Stimulated activated CD8-positive, alpha-beta memory T cell treated with anti-CD3 and anti-CD28 coated beads, Interleukin-4, amount 100 ng/mL, for 4 hours (primary cell): ENCODE measurements around the gene SPOCK1.
"Not testable (repeated sequence)": the region's sequence is repeated elsewhere in the genome, so short reads cannot be mapped to it uniquely, and the experiment has no call there.

Experiments
- DNase-seq, 2 donors: peaks; one replicate each; pipeline ENCODE4 v3.0.0-alpha.2; 2020; ENCODE audit warnings: low read depth in 2 of 2, low spot score in 1 of 2

The SPOCK1 gene

DNA sequence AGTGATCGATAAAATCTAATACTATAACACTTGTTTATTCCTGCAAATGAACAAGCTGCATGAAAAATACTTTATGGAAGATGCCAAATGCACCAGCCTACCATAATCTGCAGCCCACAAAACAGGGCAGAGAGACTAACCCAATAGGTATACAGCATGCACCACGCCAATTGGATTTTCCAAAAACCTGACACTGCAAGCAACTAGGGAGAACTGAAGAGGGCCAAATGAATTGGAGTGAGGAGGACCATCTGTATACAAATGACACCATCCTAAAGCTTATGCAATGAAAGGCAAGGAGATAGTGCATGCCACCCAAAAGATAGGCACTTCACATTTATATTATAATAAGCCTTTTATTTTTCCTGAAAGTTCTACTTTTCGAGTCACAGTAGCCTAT, 100.4 kb downstream of the SPOCK1 start:
- no peak for DNase-seq

DNA sequence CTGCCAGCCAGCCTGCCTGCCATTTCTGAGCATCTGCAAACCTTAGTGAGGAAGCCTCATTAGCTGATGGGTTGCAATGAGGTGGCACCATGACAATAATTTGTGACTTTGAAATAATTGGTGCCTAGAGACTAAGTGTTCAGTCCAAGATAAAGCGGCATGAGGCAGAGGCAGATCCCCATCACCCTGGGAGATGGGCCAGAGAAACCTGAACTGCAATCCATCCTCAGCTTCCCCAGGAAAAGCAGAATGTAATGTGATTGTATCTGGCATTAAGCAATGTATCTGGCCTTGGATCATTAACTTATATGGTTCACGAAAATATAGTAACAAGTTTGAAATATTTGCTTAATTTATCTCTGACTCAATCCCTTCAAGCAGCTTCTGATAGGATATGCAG, 101.0 kb downstream of the SPOCK1 start:
- DNase-seq = no peak

GRCh38 chr5:137395011-137395755, 103.9 kb downstream of the SPOCK1 start:
- DNase-seq = no peak

DNA sequence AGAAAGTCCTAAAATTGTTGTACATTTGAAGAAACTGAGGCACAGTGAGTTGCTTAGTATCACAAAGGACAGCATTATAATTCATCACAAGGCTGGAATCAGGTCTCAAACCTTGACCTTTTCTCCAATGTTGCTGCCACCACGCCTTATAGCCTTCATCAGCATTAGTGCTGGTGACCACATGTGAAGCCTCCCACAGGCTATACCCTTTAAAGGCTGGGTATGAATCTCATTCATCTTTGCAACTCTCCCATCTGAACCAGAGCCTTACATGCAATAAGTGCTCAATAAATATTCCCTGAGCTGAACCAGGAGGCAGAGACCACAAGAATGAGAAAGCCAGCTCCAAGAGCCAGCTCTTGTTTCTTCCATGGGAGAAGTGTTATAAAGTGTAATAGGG, 104.7 kb downstream of the SPOCK1 start:
- no peak for DNase-seq

GRCh38 chr5:137393196-137393993, 105.7 kb downstream of the SPOCK1 start:
- DNase-seq = no peak

DNA sequence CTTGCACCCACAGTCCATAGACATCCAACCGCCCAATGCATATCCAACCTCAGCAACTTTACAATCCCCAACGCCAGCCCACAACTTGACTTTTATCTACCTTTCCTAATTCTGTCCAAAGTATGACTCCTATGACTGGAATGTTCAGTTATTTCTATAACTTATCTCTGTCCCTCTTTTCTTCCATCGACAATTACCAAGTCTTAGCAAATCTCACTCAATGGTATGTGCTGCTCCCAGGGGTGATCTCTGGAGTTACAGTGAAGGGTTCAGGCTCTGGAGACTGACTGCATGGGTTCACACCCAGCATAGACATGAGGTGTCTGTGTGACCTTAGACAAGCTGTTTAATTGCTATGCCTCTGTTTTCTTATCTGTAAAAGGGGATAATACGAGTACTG, 106.9 kb downstream of the SPOCK1 start:
- DNase-seq = no peak

GRCh38 chr5:137391044-137391443, 108.1 kb downstream of the SPOCK1 start:
- DNase-seq = not testable (repeated sequence)

- no peak for DNase-seq
These were observed 110.1 kb downstream of the SPOCK1 start for GRCh38 chr5:137389042-137389441.

DNA sequence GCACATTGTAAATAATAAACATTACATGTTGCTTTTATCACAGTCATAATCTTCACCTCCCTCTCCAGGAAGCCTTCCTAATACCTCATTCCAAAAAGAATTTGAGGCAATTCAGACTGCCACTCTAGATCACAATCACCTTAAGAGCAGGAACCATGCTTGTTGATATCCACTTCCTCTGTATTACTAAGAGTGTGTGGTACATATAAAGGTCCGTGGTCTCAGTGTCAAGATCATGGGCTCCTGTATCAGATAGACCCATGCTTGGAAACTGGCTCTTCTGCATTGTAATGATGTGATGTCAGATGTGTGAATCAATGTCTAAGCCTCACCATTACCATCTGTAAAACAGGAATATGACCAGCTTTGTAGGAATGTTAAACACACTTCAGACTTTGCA, 114.1 kb downstream of the SPOCK1 start:
- no peak for DNase-seq

GRCh38 chr5:137383909-137384308, 115.2 kb downstream of the SPOCK1 start:
- no peak for DNase-seq

DNA sequence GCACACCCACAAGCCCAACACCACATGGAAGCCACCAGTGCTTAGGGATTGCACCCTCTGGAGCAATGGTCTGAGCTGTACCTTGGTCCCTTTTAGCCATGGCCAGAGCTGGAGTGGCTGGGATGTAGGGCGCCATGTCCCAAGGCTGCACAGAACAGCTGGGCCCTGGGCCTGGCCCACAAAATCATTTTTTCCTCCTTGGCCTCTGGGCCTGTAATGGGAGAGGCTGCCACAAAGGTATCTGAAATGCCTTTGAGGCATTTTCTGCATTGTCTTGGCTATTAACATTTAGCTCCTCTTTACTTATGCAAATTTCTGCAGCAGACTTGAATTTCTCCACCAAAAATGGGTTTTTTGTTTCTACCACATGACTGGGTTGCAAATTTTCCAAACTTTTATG, 117.6 kb downstream of the SPOCK1 start:
- DNase-seq = no peak

GRCh38 chr5:137379555-137380286, 119.4 kb downstream of the SPOCK1 start:
- no peak for DNase-seq

DNA sequence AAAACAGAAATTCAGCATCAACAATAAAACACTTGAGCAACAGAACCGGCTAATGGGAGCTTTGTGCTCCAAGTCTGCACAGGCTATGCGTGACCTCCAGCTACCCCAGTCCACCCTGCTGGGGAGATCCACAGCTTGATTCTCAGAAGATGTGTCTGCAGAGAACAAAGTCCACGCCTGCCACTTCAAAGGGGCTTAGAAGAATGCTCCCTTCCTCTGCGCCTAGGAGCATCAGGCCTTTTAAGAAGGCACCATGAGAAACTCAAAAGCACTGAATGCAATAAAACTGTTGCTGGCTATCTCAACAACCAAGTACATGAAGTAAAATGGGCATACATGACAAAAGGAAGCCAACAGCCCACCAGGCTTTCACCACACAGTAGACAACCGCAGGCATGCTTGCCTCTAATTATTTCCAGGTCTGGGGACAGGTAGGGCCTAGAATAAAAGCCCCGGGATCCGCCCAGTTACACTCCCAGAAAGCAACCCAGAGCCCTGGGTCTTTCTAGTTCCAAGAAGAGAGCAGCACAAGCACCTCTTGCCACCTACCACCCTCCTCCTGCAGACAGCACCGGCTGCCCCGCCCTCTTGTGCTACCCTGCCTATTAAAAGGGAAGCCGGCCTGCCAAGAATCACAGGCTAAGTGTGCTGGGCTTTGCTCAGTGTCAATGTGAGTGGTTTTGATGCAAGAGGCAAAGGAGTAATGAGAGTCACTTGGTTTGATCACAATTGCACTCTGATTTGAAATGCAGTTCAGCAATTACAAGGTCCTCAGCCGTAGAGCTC, 123.2 kb downstream of the SPOCK1 start:
- no peak for DNase-seq

DNA sequence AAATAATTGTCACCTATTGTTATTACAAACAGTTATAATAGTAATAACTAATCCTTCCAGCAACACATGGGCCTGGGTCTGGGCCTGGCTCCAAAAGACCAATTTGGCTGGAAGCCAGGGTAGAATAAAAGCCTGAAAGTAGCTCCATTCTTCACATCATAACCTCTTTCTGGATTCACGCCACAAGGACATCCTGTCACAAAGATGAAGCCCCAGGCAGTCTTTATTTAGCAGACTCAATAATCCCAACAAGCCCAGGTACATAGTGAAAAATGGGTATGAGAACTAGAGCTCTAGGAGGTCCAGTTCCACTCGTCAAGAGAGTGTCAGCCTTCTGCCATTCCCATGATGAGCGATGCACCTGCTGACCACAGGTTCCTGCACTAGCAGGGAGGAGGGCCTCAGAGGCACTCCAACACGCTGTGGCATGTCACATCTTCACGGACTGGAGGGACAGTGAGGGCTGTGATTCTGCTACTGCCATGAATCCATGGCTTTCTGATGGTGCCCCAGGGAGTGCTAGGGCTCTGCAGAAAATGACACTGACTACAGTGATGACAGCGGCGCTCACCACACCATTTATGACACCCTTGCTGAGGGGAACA, 124.9 kb downstream of the SPOCK1 start:
- DNase-seq = no peak

- DNase-seq = no peak
These were observed 126.4 kb downstream of the SPOCK1 start for GRCh38 chr5:137372773-137373160.

DNA sequence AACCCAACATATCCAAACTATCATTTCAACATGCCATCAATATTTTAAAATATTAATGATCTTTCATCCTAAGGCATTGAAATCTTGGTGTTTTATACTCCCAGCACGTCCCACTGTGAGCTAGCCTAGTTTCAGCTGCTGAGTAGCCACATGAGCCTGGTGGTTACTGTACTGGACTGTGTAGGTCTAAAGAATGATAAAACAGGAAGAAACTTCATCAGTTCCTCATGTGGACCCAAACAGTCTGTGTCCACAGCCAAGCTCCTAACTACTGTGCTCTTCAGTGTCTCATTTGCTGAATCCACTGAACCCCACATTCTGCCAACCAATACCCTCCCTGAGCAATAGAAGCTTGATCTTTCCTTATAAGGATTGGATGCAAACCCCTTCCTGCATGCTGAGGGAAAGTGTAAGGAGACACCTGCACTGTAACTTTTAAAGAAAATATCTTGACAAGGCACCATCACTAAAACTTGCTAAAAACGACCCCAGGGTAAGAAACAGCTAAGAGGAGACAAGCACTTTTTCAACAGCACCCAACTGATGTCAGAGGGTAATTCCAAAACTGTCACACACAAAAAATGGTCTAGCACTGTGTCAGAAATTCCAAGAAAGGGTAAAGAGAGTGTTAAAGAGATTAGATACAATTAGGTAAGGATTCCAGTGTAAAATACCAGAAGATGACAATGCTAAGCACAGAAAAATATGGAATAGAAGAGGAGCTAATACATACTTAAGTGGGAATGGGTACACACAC, 126.9 kb downstream of the SPOCK1 start:
- DNase-seq = no peak

- no peak for DNase-seq
These were observed 128.7 kb downstream of the SPOCK1 start for GRCh38 chr5:137370096-137371071.

- no peak for DNase-seq
These were observed 130.5 kb downstream of the SPOCK1 start for GRCh38 chr5:137368651-137369050.

DNA sequence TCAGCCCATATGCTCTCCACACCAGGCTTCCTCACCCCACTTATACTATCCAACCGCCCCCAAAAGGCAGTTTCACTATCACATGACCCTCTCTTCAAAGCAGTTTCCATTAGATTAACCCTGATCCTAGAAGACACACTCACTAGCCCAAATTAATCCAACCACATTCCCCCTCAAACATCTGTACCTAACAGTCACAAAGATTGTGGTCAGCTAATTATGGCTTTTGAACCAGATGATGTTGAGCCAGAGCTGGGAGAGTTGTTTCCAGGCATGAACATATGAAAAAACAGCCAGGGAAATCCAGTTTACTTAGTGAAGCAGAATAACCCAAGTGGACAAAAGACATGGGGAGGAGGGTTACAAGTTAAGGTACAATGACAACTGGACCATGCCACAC, 131.2 kb downstream of the SPOCK1 start:
- no peak for DNase-seq
